ENCODE measurements around the gene FGF14.
"Not testable (repeated sequence)": the region's sequence is repeated elsewhere in the genome, so short reads cannot be mapped to it uniquely, and the experiment has no call there.

Gene FGF14

DNA sequence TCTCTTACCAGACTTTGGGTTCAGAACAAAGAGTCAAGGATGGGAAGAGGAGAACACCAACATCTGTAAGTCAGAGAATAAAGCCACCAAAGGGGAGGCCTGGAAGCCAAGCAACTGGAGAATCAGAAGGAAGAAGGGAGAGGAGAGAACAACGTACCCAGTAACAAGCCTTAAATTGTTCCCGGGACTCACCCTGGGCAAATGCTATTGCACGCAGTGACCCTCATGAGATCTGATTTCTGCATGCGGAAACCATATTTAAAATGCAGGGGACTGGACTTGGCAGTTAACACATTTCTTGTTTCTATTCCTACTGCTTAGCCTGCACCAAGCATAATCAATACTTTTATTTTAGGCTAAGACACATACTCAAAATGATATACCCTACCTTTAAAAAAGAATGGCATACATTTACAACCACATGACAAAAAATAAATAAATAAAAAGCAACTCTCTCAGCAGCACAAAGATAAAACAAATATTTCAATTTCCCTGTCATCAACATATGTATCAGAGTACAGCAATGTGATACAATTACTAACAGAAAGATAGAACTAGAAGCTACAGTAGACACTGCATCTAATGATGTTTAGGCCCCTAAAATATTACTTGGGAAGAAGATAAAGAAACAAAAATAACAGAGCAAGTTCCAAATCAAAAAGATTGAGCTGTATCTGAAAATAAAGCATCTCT lies 534.8 kb downstream of the FGF14 start:
- no peak for DNase-seq (ENCODE audit: low read depth)

DNA sequence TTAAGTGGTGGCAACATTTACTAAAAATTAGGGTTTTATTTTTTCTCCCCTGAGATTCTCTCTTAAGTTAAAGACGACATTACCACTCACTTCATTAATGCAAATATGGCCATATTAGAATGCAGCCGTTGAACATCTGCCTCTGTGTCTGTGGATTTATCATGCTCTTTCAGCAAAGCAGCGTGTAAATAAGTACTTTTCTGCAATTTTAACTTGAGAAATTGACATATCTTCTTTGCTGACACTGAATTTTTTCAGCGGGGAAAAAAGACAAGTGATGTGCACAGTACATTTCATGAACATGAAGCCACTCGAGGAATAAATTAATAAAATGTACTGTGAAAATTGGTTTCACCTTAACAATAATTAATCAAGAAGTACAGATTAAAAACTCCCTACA lies 543.0 kb downstream of the FGF14 start:
- DNase-seq (ENCODE audit: low read depth) = no peak

DNA sequence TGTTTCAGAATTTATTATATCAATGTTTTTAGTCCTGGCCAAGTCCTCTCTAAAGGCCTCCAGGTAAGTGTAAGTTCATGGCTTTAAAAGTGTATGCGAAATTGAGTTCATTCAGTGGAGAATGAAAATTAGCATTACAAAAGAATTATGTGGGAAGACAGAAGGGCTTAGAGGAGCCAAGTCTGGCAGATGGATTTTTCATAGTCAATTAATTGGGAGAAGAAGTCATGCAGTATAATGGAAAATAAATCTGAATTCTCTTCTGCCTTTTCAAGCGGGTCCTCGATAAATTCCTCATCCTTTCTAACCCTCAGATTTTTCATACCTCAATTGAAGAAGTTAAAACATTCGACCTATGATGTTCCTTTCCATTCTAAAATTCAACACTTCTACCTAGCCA lies 555.1 kb downstream of the FGF14 start:
- no peak for DNase-seq (ENCODE audit: low read depth)

DNA sequence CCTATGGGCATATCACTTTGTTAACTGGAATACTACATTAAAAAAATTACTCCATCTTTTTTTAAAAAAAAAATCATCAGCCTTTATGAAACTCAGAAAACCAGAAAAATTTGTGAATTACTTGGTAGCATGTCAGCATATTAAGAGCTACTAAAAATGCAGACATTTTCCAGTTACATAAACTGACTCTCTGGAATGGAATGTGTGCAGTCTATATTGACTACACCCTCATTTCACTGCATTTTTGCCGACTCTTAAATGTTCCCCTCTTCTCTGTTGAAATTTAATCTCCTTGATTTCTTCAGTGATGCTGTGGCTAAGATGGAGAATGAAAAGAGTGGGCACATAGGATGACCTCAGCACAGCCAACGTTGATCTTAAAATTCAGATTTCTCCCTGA lies 555.6 kb downstream of the FGF14 start:
- no peak for DNase-seq (ENCODE audit: low read depth)

DNA sequence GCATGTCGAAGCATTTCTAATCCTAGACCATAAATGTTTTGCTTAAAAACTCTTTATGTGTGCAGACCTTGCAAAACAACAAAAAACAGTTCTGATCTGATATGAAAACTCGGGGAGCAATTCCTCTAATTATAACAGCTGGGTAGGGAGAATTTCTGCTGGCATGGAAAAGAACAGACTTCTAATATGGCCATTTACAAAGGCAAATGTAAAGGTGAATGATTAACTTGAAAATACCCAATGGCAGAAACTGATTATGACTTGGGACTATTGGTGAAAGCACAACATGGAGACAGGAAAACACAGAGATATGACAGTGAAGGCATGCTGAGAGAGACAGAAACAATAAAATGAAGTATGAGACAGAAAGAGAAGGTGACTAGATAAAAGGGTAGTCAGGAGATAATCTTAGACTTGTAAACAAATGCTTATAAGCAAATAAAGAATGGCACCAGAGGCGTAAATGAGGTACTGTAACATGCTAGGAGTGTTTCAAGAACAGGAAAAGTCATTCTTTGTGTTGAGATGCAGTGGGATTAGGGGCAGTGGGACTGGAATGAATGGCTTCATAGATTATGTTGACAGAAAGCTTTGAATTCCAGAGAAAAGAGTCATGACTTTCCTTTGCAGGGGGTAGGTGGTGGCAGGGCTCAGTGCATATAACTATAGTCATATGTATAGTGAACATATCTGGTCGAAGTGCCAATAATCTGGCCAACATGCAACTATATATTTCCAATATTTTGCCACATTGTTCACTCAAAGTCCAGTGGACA lies 556.4 kb downstream of the FGF14 start:
- no peak for DNase-seq (ENCODE audit: low read depth)

DNA sequence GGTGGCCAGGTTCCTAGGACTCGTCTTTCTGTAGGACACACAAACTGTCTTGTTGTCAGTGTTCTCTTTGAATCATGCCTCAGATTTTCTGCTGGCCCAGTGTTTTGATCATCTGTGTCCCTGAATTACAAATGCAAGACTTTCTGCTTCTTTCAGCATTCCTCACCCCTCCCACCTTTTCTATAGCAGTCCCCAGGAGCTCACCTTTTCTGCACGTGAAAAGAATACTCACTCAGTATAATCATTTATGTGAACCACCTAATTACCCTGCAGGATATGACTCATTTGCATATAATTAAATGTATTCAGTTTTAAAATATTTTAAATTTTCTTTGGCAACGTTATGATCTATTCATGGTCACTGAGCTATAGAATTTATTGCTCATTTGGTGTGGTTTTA lies 560.1 kb downstream of the FGF14 start:
- no peak for DNase-seq (ENCODE audit: low read depth)

DNA sequence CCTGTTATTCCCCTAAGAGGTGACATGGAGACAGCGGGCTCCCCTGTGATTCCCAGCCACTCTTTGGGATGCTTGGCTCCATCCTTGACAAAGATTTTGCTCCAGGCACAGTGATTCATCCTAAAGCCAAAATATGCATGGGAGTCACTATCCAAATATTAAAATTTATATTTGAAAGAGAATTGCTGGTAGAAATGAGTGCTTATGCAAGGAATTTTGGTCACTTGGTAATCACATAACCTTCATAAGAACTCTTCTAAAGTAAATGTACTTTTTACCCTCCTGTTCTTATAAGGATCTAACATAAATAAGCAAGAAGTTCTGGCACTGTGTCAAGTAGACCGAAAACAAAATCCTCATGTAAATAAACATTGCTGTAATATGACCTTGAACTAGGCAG lies 563.5 kb downstream of the FGF14 start:
- no peak for DNase-seq (ENCODE audit: low read depth)

DNA sequence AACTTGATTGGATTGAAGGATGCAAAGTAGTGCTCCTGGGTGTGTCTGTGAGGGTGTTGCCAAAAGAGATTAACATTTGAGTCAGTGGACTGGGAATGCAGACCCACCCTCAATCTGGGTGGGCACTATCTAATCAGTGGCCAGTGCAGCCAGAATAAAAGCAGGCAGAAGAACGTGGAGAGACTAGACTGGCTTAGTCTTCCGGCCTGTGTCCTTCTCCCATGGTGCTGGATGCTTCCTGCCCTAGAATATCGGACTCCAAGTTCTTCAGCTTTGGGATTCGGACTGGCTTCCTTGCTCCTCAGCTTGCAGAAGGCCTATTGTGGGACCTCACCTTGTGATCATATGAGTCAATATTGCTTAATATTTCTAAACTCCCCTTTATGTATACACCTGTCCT lies 564.1 kb downstream of the FGF14 start:
- DNase-seq (ENCODE audit: low read depth) = not testable (repeated sequence)

DNA sequence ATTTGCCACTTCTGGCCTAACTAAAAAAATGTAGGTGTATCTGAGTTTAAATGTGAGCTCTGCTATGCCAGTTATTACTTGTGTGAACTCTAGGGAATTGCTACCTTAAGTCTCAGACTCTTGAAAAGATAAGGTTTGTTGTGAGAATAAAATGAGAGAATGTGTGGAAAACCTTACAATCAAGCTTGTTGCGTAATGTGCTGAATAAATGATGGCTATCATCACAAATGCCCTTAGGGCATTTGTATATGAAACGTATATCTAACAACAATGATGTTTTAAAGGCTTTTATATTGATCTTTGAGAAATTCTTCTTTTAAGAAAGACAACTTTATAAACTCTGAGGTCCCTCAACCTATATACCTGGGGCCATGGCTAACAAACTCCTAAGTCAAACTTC lies 564.6 kb downstream of the FGF14 start:
- DNase-seq (ENCODE audit: low read depth) = no peak

DNA sequence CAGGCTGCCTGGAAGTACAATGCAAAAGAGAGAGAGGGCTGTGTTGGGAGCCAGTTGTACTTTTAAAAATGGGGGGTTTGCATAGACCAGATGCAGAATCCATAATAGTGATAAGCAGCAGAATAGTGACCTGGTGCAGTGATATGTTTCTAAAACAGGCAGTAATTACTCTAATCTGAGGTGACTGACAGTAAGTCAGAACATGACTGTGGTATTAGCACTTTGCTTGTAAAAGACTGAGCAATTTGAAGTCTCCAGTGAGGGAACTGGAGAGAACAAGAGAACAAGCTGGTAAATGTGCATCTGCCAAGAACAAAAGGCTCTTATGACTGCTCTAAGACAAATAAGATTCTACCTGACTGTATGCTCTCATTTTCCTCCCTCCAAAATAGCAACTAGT lies 565.9 kb downstream of the FGF14 start:
- no peak for DNase-seq (ENCODE audit: low read depth)

DNA sequence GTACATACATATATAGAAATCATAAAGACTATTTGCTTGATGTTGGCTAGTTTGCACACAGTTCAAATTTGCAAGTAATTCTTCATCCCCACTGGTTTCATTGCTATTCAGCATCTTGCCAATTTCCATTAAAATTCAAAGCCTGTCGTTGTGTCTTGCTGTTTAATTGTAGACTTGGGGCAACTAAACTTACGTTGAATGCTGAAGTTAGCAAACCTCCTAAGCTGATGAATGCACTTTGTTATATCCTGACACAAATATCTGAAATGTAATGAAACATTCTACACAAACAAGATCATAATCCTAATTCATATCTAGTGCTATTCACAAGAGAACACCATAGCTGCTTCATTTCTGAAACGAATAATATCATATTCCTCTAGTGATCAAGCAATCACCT lies 568.2 kb downstream of the FGF14 start:
- no peak for DNase-seq (ENCODE audit: low read depth)

DNA sequence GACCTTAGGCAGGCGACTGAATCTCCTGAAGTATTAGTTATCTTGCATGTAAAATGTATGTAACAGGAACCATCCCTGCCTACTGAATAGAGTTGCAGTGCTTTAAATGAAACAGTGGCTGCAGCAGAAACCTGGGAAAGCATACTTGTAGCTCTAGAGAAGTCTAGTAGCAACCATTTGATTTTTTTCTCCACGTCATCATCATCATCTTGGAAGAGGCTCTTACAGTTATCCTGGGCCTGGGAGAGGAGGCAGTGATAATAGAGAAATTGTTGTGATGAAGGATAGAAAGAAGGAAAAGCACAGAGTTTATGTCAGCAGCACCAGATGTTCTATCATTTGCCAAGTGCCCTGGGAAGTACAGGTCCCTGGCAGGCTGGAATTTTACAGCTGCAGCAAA lies 571.8 kb downstream of the FGF14 start:
- no peak for DNase-seq (ENCODE audit: low read depth)

DNA sequence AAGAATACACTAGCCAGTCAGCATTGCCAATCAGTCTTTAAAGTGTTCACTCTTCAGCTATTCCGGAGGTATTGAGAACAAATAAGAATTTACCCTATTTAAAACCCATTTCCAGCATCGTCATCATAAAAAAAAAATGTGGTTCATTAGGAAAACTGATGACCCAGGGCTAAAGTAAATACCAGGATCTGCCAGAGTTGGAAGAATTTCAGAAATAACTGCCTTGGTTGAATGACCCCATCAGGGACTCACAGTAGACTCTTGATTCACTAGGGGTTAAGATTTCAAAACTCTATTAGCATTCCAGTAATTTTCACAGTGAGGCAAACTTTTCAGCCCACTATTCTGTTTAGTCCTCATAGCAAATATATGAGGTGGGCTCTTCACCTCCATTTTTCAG lies 572.4 kb downstream of the FGF14 start:
- DNase-seq (ENCODE audit: low read depth) = no peak

DNA sequence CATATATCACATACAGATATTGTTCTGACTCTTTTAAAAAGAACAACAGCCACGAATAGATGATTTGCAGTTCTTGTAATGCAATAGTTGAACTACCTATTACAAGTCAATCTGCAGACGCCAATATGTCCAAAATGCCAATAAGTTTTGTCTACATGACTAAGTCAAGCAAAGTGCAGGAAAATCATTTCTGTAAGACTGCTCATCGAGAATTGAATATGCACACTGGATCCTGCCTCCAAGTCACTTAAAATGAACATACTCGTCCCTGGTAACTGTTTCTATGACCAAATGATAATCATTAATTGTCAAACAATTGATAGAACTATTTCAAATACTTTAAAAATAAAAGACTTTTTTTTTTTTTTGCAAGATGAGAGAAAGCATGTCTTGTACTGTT lies 573.7 kb downstream of the FGF14 start:
- DNase-seq (ENCODE audit: low read depth) = no peak

DNA sequence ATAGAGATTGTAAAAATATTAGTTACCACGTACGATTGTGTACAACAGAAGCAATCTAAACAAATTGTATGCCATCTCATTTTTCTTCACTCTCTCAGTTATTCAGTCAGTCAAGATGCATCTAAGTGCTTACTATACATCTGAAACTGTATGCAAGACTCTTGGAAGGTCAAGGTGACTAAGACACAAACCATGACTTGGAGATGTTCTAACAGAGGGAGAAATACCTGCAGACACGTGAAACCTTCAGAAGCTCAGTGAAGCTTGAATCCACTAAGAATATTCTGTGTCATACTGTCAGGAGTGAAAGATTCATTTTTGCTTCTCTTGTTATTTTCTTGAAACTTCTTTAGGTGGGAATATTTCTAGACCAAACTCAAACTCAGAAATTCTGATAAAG lies 584.0 kb downstream of the FGF14 start:
- no peak for DNase-seq (ENCODE audit: low read depth)

DNA sequence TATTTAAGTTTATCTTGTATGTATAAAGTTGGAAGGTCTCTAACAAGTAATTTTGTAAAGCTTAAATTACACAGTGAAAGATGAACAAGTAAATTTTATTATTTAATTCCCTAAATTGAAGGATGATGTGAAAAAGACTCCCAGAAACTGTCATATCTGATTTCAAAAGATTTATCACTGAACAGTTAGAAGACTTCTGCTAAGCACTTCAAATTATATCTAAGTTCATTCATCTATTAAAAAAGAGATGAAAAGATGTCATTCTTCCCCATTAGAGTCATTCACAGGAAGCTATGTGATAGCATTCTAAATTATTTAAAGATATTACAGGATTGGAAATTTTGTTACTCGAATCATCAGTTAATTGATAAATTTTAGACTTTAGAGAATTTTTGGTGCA lies 590.0 kb downstream of the FGF14 start:
- DNase-seq (ENCODE audit: low read depth) = no peak

DNA sequence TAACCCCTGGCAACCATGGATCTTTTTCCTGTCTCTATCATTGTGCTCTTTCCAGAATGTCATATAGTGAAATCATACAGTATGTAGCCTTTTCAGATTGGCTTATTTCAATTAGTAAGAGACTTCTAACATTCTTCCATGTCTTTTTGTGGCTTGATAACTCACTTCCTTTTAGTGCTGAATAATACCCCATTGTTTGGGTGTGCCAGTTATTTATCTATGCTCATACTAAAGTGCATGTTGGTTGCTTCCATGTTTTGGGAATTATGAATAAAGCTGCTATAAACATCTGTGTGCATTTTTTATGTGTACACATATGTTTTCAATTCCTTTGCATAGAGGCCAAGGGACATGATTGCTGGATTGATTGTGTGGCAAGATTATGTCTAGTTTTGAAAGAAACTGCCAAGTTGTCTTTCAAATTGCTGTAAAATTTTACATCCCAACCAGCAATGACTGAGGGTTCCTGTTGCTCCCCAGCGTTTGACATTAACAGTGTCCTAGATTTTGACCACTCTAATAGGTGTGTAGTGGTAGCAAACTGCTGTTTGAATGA lies 590.5 kb downstream of the FGF14 start:
- DNase-seq (ENCODE audit: low read depth) = no peak

DNA sequence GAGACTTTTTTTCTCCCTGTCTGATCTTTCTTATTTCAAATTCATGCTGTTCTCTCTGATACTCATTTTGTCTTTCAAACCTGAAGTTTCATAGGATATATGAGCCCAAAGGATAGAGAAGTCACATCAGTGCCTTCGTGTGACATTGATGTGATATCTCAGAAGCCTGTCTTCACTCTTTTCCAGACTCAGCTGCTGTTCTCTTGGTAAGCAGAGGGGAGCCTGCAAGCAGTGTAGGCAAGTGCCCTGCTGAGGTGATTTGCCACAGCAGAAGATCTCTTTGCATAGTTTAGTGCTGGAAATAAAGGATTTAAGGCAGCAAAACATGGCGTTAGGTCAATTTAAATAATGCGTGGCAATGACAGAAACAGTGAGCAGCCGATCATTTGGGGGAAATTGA lies 602.7 kb downstream of the FGF14 start:
- DNase-seq (ENCODE audit: low read depth) = no peak

DNA sequence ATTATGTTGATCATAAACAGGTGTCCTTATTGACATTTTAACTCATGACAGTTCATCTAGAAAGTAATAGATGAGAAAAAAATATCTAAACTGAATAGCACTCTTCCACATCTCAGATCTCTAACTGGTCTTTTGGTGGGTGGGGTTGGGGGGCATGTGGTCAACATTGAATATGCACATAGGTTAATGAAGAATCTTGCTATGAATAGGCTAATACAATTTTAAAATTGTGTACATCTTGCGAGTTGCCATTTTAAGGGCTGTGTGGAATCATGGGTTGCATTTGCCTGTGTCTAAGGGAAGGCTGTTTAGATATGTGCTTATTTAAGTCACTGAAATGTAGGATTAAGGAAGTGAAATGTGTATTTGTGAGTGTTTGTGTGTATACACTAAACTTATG lies 603.4 kb downstream of the FGF14 start:
- no peak for DNase-seq (ENCODE audit: low read depth)

DNA sequence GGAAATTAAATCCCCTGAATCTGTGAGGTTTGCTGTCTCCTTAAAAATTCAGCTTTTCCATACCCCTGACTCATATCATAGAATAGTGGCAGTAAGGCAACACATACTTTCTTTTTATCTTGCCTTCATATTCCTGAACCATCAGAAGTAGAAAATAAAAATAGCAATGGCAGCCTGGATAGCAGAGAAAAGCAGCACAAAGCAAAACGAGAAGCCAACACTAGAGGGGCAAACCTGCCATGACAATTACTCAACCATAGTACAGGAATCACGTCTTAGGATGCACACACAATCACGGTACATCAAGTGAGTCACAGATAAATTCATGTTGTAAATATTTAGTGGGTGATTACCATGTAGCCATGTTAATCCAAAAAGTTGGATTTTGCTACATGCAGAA lies 606.4 kb downstream of the FGF14 start:
- no peak for DNase-seq (ENCODE audit: low read depth)

DNA sequence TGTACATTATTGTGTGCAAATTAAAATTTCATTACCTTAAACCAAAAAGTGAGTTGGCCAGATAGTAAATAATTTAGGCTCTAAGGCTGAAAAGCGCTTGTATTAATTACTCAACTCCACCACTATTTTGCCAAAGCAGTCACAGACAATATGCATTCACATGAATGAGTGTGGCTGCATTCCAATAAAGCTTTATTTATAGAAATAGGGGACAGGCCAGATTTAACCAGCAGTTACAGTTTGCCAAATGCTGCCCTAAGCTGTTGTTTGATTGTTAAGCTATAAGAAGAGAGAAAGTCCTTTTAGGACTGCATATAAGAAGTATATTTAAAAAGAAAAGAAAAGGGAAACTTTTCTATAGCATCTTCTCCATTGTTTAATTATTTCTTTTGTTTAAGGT lies 606.8 kb downstream of the FGF14 start:
- no peak for DNase-seq (ENCODE audit: low read depth)

DNA sequence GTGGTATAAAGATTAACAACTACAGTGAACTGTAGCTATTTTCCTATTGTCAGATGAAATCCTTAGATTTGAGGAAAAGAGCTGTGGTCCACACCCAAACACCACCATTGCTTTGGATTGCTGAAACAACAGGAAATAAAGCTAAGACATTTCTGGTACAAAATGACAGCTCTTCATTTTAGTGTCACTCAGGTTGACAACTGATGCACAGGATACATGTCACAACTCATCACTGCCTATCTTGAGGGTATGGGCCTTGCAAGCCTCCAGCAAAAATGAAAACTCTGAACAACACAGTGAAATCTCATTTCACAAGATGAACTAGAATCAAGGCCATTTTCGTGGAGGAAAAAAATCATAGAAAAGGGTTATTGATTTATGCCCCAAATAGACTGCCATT lies 609.7 kb downstream of the FGF14 start:
- DNase-seq (ENCODE audit: low read depth) = no peak

DNA sequence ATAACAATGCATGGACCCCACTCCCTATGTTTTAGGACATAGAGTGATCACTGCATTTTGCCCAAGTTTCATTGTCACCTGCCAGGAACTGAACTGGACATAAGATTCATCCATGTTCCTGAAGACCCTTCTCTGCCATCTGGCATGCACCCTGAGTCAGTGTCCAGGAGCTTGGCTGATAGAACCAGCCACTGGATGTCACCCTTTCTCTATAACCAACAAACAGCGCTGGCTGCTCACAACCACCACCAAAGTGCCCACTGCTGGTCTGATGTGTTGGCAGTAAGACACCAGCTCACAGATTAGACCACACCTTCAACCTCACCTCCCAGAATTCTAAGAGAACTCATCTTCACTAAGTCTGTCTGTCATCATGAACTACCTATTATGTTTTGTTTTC lies 616.0 kb downstream of the FGF14 start:
- DNase-seq (ENCODE audit: low read depth) = no peak

DNA sequence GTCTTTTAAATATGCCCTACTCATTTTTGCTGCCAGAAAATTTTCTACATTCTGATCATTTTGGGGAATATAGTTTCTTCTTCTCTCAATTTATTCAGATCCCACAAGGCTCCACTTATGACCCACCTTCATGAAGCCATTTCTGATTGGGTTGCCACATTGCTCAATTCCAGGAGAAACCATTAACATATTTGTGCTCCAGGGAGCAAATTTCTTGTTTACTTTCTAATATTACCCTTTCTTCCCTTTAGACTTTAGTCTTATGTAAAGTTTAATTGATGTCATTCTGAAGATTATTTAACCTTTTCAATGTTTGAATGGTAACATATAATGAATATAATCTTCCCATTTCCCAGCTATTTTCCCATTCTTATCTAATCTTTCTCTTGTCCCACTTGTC lies 617.5 kb downstream of the FGF14 start:
- DNase-seq (ENCODE audit: low read depth) = no peak

Data from activated T-cell treated with anti-CD3 and anti-CD28 coated beads for 1 hour (primary cell).